Gastrocnemius medialis (tissue), 4 donors: ENCODE data around the gene RFNG.

Experiments used
- POLR2A ChIP-seq, 2 donors: fragments of 450-650 bp; IDR thresholded peaks; one replicate each; pipeline ENCODE4 v1.6.1; 2017; ENCODE audit warnings: antibody characterized with exemption in 2 of 2, mild to moderate bottlenecking in 2 of 2, moderate library complexity in 2 of 2
- TF ChIP-seq, protein P1 (sequence below), 5 experiments: fragments of 450-650 bp in 3 of 5; fragments of 200-600 bp in 2 of 5; sonication (generic) in 2 of 5; IDR thresholded peaks in 4 of 5; conservative IDR thresholded peaks in 1 of 5; 1 replicate in 4 of 5; 2 replicates in 1 of 5; pipeline ENCODE4 v1.5.1; 2016 to 2019; ENCODE audit warnings: antibody characterized with exemption in 5 of 5, mild to moderate bottlenecking in 3 of 5, moderate library complexity in 3 of 5

DNA sequence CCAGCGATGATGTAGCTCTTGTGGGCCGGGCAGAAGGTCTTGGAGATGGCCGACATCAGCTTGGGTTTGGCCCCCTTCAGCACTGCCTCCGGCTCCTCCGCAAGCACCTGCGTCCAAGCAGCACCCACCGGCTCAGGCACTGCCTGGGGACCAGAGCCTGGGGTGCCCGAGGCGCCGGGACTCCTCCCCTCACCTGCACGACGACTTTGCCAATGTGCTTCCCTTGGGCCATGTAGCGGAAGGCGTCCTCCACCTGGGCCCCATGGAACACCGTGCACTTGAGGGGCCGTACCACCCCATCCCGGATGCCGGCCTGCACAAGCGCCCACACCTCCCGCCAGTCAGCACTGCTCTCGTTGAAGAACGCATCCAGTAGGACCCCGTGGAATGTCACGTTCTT, 31.4 kb upstream of the RFNG start:
- TF ChIP-seq, protein P1, sequence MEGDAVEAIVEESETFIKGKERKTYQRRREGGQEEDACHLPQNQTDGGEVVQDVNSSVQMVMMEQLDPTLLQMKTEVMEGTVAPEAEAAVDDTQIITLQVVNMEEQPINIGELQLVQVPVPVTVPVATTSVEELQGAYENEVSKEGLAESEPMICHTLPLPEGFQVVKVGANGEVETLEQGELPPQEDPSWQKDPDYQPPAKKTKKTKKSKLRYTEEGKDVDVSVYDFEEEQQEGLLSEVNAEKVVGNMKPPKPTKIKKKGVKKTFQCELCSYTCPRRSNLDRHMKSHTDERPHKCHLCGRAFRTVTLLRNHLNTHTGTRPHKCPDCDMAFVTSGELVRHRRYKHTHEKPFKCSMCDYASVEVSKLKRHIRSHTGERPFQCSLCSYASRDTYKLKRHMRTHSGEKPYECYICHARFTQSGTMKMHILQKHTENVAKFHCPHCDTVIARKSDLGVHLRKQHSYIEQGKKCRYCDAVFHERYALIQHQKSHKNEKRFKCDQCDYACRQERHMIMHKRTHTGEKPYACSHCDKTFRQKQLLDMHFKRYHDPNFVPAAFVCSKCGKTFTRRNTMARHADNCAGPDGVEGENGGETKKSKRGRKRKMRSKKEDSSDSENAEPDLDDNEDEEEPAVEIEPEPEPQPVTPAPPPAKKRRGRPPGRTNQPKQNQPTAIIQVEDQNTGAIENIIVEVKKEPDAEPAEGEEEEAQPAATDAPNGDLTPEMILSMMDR (IDR thresholded peaks at IDR 0.05 in 4 of 5, conservative IDR thresholded peaks at IDR 0.05 in 1 of 5) = no peak
- no peak for TF ChIP-seq POLR2A (IDR thresholded peaks at IDR 0.05)
